H1 (cell line): Measurements from ENCODE around the gene FOXN1. TPM values are rescaled to one million over a fixed set of nuclear protein-coding genes. Genes with fewer than 3 reads are reported as not detected.

Experiments
- CTCF ChIA-PET: fragments of 300-600 bp; sonication (Branson Sonifier 250); formaldehyde crosslinking; loops from one replicate; lab custom pipeline; 2021; ENCODE audit not compliant: partially characterized antibody; lab: Charles Lee
- POLR2A ChIA-PET: fragments of 300-600 bp; sonication (Branson Sonifier 250); formaldehyde crosslinking; loops from one replicate; lab custom pipeline; 2021; ENCODE audit warnings: inconsistent platforms; ENCODE audit not compliant: partially characterized antibody; lab: Charles Lee
- DNase-seq, 2 experiments: peaks; one replicate each; pipeline versions ENCODE4 v3.0.0 to v3.0.0-alpha.2; 2010 to 2022; ENCODE audit warnings: low spot score in 2 of 2, low read depth in 1 of 2, mixed read lengths in 1 of 2
- FAIRE-seq: peaks from 2 replicates; lab custom pipeline; 2011; peaks lifted over from hg19 to GRCh38; lab: Jason Lieb, UNC
- H2AFZ ChIP-seq: 2 replicates; pipeline ENCODE4 v1.8.1; 2012; ENCODE audit warnings: low read length, inconsistent platforms
- H2AK5ac ChIP-seq: 2 replicates; pipeline ENCODE4 v1.6.1; 2013; ENCODE audit warnings: low read depth, low read length
- H2BK120ac ChIP-seq: replicated peaks from 2 replicates; pipeline ENCODE3; 2013; ENCODE audit warnings: low read depth, low read length, inconsistent platforms
- H2BK12ac ChIP-seq: 2 replicates; pipeline ENCODE4 v1.6.1; 2013; ENCODE audit warnings: low read depth, low read length
- H2BK15ac ChIP-seq: 2 replicates; pipeline ENCODE4 v1.6.1; 2013; ENCODE audit warnings: low read length
- H2BK20ac ChIP-seq: 2 replicates; pipeline ENCODE4 v1.6.1; 2013; ENCODE audit warnings: low read length
- H2BK5ac ChIP-seq: 2 replicates; pipeline ENCODE4 v1.6.1; 2013; ENCODE audit warnings: low read depth, low read length
- H3K14ac ChIP-seq: 2 replicates; pipeline ENCODE4 v1.6.1; 2013; ENCODE audit warnings: inconsistent platforms; ENCODE audit not compliant: insufficient read length
- H3K18ac ChIP-seq: 2 replicates; pipeline ENCODE4 v1.6.1; 2013; ENCODE audit warnings: low read length; ENCODE audit errors: extremely low read depth
- H3K23ac ChIP-seq: 2 replicates; pipeline ENCODE4 v1.6.1; 2013; ENCODE audit warnings: inconsistent platforms; ENCODE audit not compliant: insufficient read length
- H3K23me2 ChIP-seq: 2 replicates; pipeline ENCODE4 v1.6.1; 2013; ENCODE audit warnings: low read depth, low read length
- H3K27ac ChIP-seq: 2 replicates; pipeline ENCODE4 v1.6.1; 2011; ENCODE audit warnings: low read depth, low read length, inconsistent platforms
- H3K27me3 ChIP-seq, 4 experiments: replicated peaks in 1 of 4; 1 replicate in 1 of 4; 2 replicates in 3 of 4; pipeline versions ENCODE4 v1.6.1 to v1.8.1; 2011 to 2013; ENCODE audit warnings: low read length in 3 of 4, mild to moderate bottlenecking in 3 of 4, inconsistent platforms in 2 of 4, mixed read lengths in 2 of 4, moderate library complexity in 1 of 4; ENCODE audit not compliant: control insufficient read depth in 3 of 4, insufficient read depth in 3 of 4; ENCODE audit errors: extremely low read depth in 1 of 4
- H3K36me3 ChIP-seq, 4 experiments: 2 replicates each; pipeline versions ENCODE4 v1.6.1 to v1.8.1; 2011 to 2013; ENCODE audit warnings: mild to moderate bottlenecking in 4 of 4, low read length in 3 of 4, moderate library complexity in 2 of 4, control low read depth in 1 of 4, inconsistent platforms in 1 of 4; ENCODE audit not compliant: insufficient read depth in 4 of 4, control insufficient read depth in 2 of 4
- H3K4ac ChIP-seq: replicated peaks from 2 replicates; pipeline ENCODE3; 2013; ENCODE audit warnings: low read length, low read depth, mixed read lengths, inconsistent platforms; ENCODE audit not compliant: insufficient read length
- H3K4me1 ChIP-seq, 4 experiments: replicated peaks in 1 of 4; 1 replicate in 1 of 4; 2 replicates in 3 of 4; pipeline versions ENCODE4 v1.6.1 to v1.8.1; 2011 to 2013; ENCODE audit warnings: low read length in 3 of 4, inconsistent platforms in 2 of 4, mixed read lengths in 1 of 4; ENCODE audit not compliant: insufficient read depth in 4 of 4, control insufficient read depth in 3 of 4
- H3K4me2 ChIP-seq, 2 experiments: 2 replicates each; pipeline versions ENCODE4 v1.6.1 to v1.8.1; 2011 to 2013; ENCODE audit warnings: low read depth in 2 of 2, low read length in 2 of 2, control low read depth in 1 of 2, inconsistent platforms in 1 of 2, mild to moderate bottlenecking in 1 of 2; ENCODE audit not compliant: insufficient read depth in 1 of 2
- H3K4me3 ChIP-seq, 4 experiments: fragments of 200-600, 300-600 bp in 1 of 4; sonication (generic), shearing (Covaris generic), sonication (Bioruptor Twin) in 1 of 4; 2 replicates each; pipeline versions ENCODE4 v1.5.1 to v1.8.1; 2011 to 2016; ENCODE audit warnings: low read length in 4 of 4, low read depth in 3 of 4, control low read depth in 2 of 4, inconsistent platforms in 2 of 4, mild to moderate bottlenecking in 2 of 4, mixed read lengths in 1 of 4, moderate library complexity in 1 of 4; ENCODE audit not compliant: insufficient read depth in 2 of 4; ENCODE audit errors: extremely low read depth in 1 of 4
- H3K56ac ChIP-seq: replicated peaks from 2 replicates; pipeline ENCODE3; 2013; ENCODE audit warnings: low read depth, mild to moderate bottlenecking, mixed read lengths, low read length, inconsistent platforms; ENCODE audit not compliant: insufficient read length
- H3K79me1 ChIP-seq: 2 replicates; pipeline ENCODE4 v1.6.1; 2013; ENCODE audit warnings: low read depth, low read length, control low read depth
- H3K79me2 ChIP-seq, 2 experiments: 2 replicates each; pipeline versions ENCODE4 v1.6.1 to v1.8.1; 2012 to 2013; ENCODE audit warnings: low read length in 2 of 2, mild to moderate bottlenecking in 2 of 2, inconsistent platforms in 1 of 2; ENCODE audit not compliant: insufficient read depth in 2 of 2, control insufficient read depth in 1 of 2
- H3K9ac ChIP-seq, 4 experiments: replicated peaks in 1 of 4; 1 replicate in 1 of 4; 2 replicates in 3 of 4; pipeline versions ENCODE4 v1.6.1 to v1.8.1; 2011 to 2013; ENCODE audit warnings: low read depth in 3 of 4, low read length in 3 of 4, control low read depth in 2 of 4, mild to moderate bottlenecking in 2 of 4, moderate library complexity in 2 of 4, inconsistent platforms in 1 of 4; ENCODE audit errors: extremely low read depth in 1 of 4
- H3K9me3 ChIP-seq, 2 experiments: 2 replicates each; pipeline versions ENCODE4 v1.6.1 to v1.8.1; 2012 to 2013; ENCODE audit warnings: mild to moderate bottlenecking in 2 of 2, moderate library complexity in 2 of 2, control low read depth in 1 of 2, inconsistent platforms in 1 of 2, low read depth in 1 of 2, low read length in 1 of 2, mixed read lengths in 1 of 2; ENCODE audit not compliant: insufficient read depth in 2 of 2
- H4K20me1 ChIP-seq, 2 experiments: replicated peaks in 1 of 2; 2 replicates each; pipeline versions ENCODE3 to v1.8.1; 2011 to 2013; ENCODE audit warnings: inconsistent platforms in 2 of 2, low read length in 2 of 2, mild to moderate bottlenecking in 1 of 2; ENCODE audit not compliant: insufficient read depth in 2 of 2, control insufficient read depth in 1 of 2
- H4K5ac ChIP-seq: 2 replicates; pipeline ENCODE4 v1.6.1; 2013; ENCODE audit warnings: low read length, low read depth, mixed read lengths, inconsistent platforms; ENCODE audit not compliant: insufficient read length
- H4K8ac ChIP-seq: 2 replicates; pipeline ENCODE4 v1.8.0; 2013; ENCODE audit warnings: mild to moderate bottlenecking, moderate library complexity, low read length, inconsistent platforms; ENCODE audit not compliant: insufficient read depth; ENCODE audit errors: extremely low read depth
- H4K91ac ChIP-seq: replicated peaks from 2 replicates; pipeline ENCODE3; 2013; ENCODE audit warnings: low read length, mixed read lengths, inconsistent platforms; ENCODE audit not compliant: insufficient read length
- CHD1 ChIP-seq: IDR thresholded peaks from 2 replicates; pipeline ENCODE4 v1.6.1; 2012; ENCODE audit warnings: low read depth, low read length, improper control_type of control experiment
- CHD2 ChIP-seq: IDR thresholded peaks from 2 replicates; pipeline ENCODE4 v1.6.1; 2012; ENCODE audit warnings: low read length, improper control_type of control experiment
- FOSL1 ChIP-seq: IDR thresholded peaks from 2 replicates; pipeline ENCODE4 v1.6.1; 2011; ENCODE audit warnings: mild to moderate bottlenecking, low read depth, low read length, moderate library complexity; ENCODE audit not compliant: insufficient read depth
- GABPA ChIP-seq: IDR thresholded peaks from 2 replicates; pipeline ENCODE4 v1.6.1; 2011; ENCODE audit warnings: mild to moderate bottlenecking, low read length, moderate library complexity, borderline replicate concordance; ENCODE audit not compliant: insufficient read depth
- JUND ChIP-seq: IDR thresholded peaks from 2 replicates; pipeline ENCODE4 v1.6.1; 2011; ENCODE audit warnings: mild to moderate bottlenecking, improper control_type of control experiment, low read length
- NANOG ChIP-seq: IDR thresholded peaks from 2 replicates; pipeline ENCODE4 v1.6.1; 2011; ENCODE audit warnings: low read length, low read depth, mild to moderate bottlenecking, inconsistent platforms; ENCODE audit not compliant: insufficient read depth, poor library complexity, severe bottlenecking
- POLR2A ChIP-seq, 2 experiments: IDR thresholded peaks; 1 replicate in 1 of 2; 2 replicates in 1 of 2; pipeline ENCODE4 v1.6.1; 2011; ENCODE audit warnings: low read depth in 2 of 2, low read length in 2 of 2, mild to moderate bottlenecking in 2 of 2; ENCODE audit errors: control extremely low read depth in 1 of 2
- POU5F1 ChIP-seq: IDR thresholded peaks from 2 replicates; pipeline ENCODE4 v1.6.1; 2011; ENCODE audit warnings: low read depth, mild to moderate bottlenecking, low read length, moderate library complexity
- RXRA ChIP-seq: IDR thresholded peaks from 2 replicates; pipeline ENCODE4 v1.6.1; 2011; ENCODE audit warnings: low read depth, mild to moderate bottlenecking, low read length, moderate library complexity; ENCODE audit not compliant: insufficient read depth
- SP1 ChIP-seq: IDR thresholded peaks from 2 replicates; pipeline ENCODE4 v1.6.1; 2011; ENCODE audit warnings: low read depth, low read length
- TCF12 ChIP-seq: IDR thresholded peaks from 2 replicates; pipeline ENCODE4 v1.6.1; 2011; ENCODE audit warnings: low read depth, mild to moderate bottlenecking, low read length
- WGBS, 2 experiments: shearing (Covaris generic) in 1 of 2; methylation state at CpG; one replicate each; pipeline versions ENCODE4 v1.1.6 to v1.1.7; 2013 to 2015; ENCODE audit warnings: low lambda C conversion rate in 2 of 2, mixed read lengths in 2 of 2, inconsistent platforms in 1 of 2, low coverage in 1 of 2, missing lambda C conversion rate in 1 of 2; ENCODE audit not compliant: insufficient replicate concordance in 2 of 2, insufficient coverage in 1 of 2, insufficient read length in 1 of 2; ENCODE audit errors: extremely low coverage in 1 of 2, missing lambda C conversion rate in 1 of 2; 5-methylcytosine and 5-hydroxymethylcytosine counted together
- polyA plus RNA-seq, 7 experiments: library from polyadenylated mRNA; depleted of rRNA in 3 of 7; stranded (reverse) in 5 of 7; unstranded in 2 of 7; fragments of >200 nt in 5 of 7; fragments of 200-250 nt in 2 of 7; gene quantifications; 1 replicate in 5 of 7; 2 replicates in 1 of 7; 4 replicates in 1 of 7; pipeline versions ENCODE4 v1.2.1 to v1.2.3, GENCODE V29; 2011 to 2013; ENCODE audit warnings: missing spikeins in 2 of 7, mixed read lengths in 2 of 7
- total RNA-seq: library from RNA; stranded (reverse); fragmentation: NEBNext Ultra II Directional; extraction: Animal tissue kit (Norgen Biotek cat#: 25700); gene quantifications from 2 replicates; pipeline ENCODE4 v1.2.1, GENCODE V29; 2021
- TF ChIP-seq, protein P1 (sequence below): IDR thresholded peaks from 2 replicates; pipeline ENCODE4 v1.6.1; 2012; ENCODE audit warnings: low read length, inconsistent platforms
- TF ChIP-seq, protein P2 (sequence below): IDR thresholded peaks from 2 replicates; pipeline ENCODE4 v1.6.1; 2012; ENCODE audit warnings: inconsistent platforms

Gene FOXN1
- total and polyA plus RNA-seq, 2 of the 8 experiments (the other 6 are each of a cell fraction or from before 2014, with no cell fraction given): not detected

DNA sequence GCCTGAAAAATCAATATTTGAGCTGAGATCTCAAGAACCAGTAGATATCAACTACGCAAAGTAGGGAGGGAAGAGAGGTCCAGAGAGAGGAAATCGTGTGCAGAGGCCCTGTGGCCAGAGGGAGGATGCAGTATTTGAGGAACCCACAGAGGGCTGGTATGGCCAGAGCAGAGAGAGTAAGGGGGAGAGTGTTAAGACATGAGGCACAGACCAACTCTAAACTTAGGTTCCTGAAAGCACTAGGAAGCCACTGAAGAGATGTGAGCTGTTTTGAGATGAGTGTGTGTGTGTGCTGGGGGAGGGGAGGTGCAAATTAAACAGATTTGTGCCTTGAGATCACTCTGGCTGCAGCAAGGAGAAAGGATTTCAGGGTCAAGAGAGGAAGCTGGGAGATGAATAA is 21.9 kb upstream of the FOXN1 start:
- H3K4me2 ChIP-seq: no peak overlapping the region
- ChIA-PET CTCF (interaction anchor here (1.1 to 5.9 kb wide), 5 partner anchors 10 to 64 kb away, joined by 4 to 54 read pairs (median 13); no protein-coding TSS in a partner anchor), POLR2A (interaction anchor here (0.6 to 1.6 kb wide), 3 partner anchors 11 to 163 kb away, joined by 3 to 4 read pairs (median 3); partner anchors contain the start of gene POLDIP2)
- WGBS, 2 experiments: 87% methylated on average over 2 of the region's 2 CpGs; no CpG with 5 or more reads in 1 of the 2 experiments
- H3K14ac ChIP-seq: no peak overlapping the region
- H3K27me3 ChIP-seq: peaks cover 0 to 3% (median under 1%) of the 10 kb centered on the region in 4 experiments; a peak in 1 of 7 replicates
- no peak overlapping the region for H3K27ac ChIP-seq
- no peak overlapping the region for H3K18ac ChIP-seq
- no peak overlapping the region for H2BK20ac ChIP-seq
- H4K8ac ChIP-seq: no peak overlapping the region; the same call in 1 of the 2 replicates
- DNase-seq (no peak), FAIRE-seq (no peak)
- no peak overlapping the region for H2BK15ac ChIP-seq
- no peak overlapping the region for H2BK5ac ChIP-seq
- no peak overlapping the region for H2AK5ac ChIP-seq
- no peaks in the 10 kb centered on the region for H4K20me1 ChIP-seq
- H3K79me2 ChIP-seq: no peaks in the 10 kb centered on the region
- H2BK120ac ChIP-seq: no peak overlapping the region
- no peak overlapping the region for H2AFZ ChIP-seq
- no peaks in the 10 kb centered on the region for H3K23me2 ChIP-seq
- peaks cover 3 to 12% (median 6%) of the 10 kb centered on the region in 4 experiments for H3K4me1 ChIP-seq
- no peak overlapping the region for H3K4ac ChIP-seq
- no peak overlapping the region for H4K5ac ChIP-seq
- H3K9ac ChIP-seq: no peak overlapping the region
- H3K23ac ChIP-seq: no peak overlapping the region
- no peaks in the 10 kb centered on the region for H3K79me1 ChIP-seq
- H3K9me3 ChIP-seq: no peaks in the 10 kb centered on the region
- no peak overlapping the region for H3K4me3 ChIP-seq
- H2BK12ac ChIP-seq: no peak overlapping the region
- H3K36me3 ChIP-seq: no peaks in the 10 kb centered on the region
- no peak overlapping the region for H4K91ac ChIP-seq
- no peak overlapping the region for H3K56ac ChIP-seq
- no peak for TF ChIP-seq CHD1
- TF ChIP-seq, protein P1, sequence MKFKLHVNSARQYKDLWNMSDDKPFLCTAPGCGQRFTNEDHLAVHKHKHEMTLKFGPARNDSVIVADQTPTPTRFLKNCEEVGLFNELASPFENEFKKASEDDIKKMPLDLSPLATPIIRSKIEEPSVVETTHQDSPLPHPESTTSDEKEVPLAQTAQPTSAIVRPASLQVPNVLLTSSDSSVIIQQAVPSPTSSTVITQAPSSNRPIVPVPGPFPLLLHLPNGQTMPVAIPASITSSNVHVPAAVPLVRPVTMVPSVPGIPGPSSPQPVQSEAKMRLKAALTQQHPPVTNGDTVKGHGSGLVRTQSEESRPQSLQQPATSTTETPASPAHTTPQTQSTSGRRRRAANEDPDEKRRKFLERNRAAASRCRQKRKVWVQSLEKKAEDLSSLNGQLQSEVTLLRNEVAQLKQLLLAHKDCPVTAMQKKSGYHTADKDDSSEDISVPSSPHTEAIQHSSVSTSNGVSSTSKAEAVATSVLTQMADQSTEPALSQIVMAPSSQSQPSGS: no peak
- TF ChIP-seq GABPA: no peak
- no peak for TF ChIP-seq TCF12
- TF ChIP-seq RXRA: no peak
- TF ChIP-seq POLR2A (IDR thresholded peaks at IDR 0.05; ENCODE audit: control extremely low read depth in 1 of 2, low read depth in 2 of 2, low read length in 2 of 2): no peak
- no peak for TF ChIP-seq NANOG
- no peak for TF ChIP-seq FOSL1
- no peak for TF ChIP-seq JUND
- no peak for TF ChIP-seq POU5F1
- TF ChIP-seq CHD2: no peak
- TF ChIP-seq, protein P2, sequence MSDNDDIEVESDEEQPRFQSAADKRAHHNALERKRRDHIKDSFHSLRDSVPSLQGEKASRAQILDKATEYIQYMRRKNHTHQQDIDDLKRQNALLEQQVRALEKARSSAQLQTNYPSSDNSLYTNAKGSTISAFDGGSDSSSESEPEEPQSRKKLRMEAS: no peak
- TF ChIP-seq SP1: no peak
